HG03520 (cell line): ENCODE measurements around the gene GRN.

Experiments
- ATAC-seq: cut with Tn5 transposase; IDR thresholded peaks from one replicate; pipeline ENCODE4 v1.9.1; 2021; ENCODE audit warnings: mild to moderate bottlenecking, moderate library complexity; ENCODE audit not compliant: unreplicated experiment

Gene GRN

DNA sequence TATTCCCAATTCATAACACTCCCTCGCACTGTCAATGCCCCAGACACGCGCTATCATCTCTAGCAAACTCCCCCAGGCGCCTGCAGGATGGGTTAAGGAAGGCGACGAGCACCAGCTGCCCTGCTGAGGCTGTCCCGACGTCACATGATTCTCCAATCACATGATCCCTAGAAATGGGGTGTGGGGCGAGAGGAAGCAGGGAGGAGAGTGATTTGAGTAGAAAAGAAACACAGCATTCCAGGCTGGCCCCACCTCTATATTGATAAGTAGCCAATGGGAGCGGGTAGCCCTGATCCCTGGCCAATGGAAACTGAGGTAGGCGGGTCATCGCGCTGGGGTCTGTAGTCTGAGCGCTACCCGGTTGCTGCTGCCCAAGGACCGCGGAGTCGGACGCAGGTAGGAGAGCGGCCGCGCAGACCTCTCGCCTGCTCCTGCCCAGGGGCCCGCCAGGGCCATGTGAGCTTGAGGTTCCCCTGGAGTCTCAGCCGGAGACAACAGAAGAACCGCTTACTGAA is at the start of gene GRN:
Gene GRN (plus strand): TSS at position 364 of the 515 bp plus-strand sequence. CDS start 3,863 bp downstream, outside the sequence.
- ATAC-seq: peak; percentile 66

DNA sequence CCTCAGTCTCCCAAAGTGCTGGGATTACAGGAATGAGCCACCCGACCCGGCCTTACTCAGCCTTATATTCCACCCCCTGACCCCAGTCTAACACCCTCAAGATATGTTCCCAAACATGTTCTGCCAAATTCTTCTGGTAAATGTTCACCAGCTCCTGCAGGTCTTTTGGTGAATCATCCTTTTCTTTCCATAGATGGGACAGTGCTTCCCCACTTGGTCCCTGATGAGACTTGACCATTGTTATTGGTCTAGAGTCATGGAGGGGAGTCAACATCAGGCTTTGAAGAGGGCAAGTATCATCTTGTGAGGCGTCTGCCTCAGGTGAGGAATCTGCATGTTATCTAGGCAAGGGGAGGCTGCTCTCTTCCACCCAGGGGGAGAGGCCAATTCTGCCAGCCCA is 47.1 kb upstream of the GRN start:
- ATAC-seq: no peak

DNA sequence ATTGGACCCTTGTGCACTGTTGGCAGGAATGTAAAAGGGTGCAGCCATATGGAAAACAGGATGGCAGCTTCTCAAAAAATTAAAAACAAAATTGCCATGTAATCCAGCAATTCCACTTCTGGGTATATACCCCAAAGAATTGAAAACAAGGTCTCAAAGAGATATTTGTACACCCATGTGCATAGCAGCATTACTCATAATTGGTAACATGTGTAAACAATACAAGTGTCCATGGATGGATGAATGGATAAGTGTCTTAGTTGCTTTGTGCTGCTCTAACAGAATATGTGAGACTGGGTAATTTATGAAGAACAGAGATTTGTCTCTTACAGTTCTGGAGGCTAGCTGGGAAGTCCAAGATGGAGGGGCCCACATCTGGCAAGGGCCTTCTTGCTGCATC is 40.5 kb upstream of the GRN start:
- ATAC-seq: no peak

DNA sequence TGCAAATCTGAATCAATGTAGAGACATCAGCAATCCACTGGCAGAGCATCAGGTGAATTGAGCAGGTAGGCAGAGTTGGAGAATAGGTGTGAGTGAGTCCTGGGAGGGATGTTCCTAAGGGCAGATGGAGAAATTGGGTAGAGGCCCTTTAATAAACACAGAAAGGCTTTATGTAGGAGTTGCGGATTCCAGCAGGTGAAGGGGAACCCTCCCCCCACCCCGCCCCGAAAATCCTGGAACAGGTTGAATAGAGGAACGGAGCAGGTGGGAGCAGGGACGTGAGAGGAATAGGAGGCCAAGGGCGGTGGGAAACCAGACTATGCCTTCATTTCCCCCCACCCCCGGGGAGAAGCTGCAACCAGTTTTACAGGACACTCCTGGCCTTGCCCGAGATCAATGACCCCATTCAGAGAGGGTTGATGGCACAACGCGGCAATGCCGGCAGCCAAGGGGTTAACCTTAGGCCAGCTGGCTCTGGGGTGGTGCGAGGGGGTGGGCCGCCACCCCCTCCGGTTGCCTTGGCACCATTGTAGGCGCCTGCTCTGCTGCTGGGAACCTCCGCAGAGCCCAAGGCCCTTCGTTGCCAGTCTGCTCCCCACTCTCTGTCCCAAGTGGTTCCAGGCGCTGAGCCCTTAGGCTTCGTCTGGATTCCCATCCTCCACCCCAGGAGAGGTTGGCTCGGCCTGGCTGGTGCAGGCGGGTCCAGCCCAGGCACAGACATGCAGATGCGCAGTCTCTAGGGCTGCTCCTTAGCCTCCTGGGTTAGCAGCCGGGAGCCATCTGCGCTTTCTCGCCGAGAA is 37.5 kb upstream of the GRN start:
- ATAC-seq: no peak

DNA sequence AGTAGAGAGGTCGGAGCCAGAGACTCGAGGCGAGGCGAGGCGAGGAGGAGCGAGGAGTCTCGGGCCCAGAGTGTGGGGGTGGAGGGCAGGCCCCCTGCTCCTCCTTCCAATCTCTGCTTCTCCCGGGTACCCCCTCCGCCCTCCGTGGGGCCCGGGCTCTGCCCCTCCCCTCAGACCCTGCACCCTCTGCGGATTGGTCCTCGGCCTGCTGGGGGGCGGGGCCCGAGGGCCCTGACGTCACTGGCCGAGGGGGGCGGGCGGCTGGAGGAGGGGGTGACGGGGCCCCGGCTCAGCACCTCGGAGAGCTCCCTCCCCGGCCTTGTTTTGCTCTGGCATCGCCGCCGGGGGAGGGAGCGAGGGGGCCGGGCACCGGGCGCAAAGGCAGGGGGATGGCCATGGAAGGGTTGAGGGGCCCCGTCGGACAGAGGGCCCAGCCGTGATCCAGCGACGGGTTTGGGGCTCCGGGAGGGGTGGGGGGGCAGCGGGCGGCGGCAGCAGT is 36.7 kb upstream of the GRN start, which contains the start of gene RUNDC3A:
Gene RUNDC3A (plus strand): TSS at position 282 of the 499 bp plus-strand sequence. CDS start 232 bp downstream, outside the sequence.
- no peak for ATAC-seq

DNA sequence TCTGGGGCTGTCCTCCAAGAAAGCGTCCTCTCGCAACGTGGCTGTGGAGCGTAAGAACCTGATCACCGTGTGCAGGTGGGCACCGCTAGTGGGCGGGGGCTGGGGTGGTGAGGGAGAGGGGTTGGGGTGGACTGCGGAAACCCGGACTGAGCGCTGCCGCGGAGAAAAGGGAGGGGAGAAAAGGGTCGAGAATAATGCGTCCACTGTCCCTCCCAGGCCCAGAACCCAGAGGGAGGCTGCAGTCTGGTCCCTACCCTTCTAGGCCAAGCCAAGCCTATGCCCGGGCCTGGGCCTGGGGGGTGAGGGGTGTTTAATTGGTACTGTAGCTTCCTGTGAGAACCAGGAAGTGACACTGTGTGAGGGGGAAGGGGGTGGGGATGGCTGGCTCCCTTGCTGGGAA is 36.2 kb upstream of the GRN start:
- ATAC-seq: no peak

DNA sequence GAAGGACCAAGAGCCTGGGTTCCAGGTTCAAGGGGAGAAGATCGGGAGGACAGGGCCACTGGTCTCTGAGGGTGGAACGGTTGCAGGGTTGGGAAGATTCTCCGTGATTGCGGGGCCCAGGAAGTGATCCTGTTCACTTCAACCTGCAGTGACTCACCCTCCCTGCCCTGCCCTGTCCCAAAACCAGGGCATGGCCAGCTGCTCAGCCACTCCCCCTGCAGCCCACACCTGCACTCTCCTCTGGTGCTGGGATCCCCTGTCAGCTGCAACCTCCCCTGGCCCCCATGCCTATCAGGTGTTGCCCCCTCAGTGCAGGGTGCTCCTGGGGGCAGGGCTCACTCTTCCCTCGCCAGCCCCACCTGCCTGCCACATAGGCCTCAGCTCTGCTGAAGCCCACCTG is 35.6 kb upstream of the GRN start:
- ATAC-seq: no peak

DNA sequence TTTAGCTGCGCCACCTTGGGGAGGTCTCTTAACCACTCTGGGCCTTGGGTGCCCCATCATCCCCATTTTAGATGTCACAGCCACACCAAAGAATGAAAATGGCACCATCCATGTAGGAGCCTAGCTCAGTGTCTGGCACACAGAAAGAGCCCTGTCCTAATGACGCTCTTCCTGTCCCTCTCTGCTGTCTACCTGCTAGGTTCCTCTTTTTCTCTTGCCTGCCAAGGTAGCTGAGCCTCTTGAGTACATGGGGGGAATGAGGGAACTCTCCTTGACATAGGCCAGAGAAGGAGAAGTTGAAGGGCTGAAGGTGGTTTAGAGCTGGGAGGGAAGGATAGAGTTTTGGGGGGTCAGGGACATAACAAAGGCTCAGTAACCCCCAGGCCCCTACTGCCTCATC is 34.9 kb upstream of the GRN start:
- no peak for ATAC-seq

DNA sequence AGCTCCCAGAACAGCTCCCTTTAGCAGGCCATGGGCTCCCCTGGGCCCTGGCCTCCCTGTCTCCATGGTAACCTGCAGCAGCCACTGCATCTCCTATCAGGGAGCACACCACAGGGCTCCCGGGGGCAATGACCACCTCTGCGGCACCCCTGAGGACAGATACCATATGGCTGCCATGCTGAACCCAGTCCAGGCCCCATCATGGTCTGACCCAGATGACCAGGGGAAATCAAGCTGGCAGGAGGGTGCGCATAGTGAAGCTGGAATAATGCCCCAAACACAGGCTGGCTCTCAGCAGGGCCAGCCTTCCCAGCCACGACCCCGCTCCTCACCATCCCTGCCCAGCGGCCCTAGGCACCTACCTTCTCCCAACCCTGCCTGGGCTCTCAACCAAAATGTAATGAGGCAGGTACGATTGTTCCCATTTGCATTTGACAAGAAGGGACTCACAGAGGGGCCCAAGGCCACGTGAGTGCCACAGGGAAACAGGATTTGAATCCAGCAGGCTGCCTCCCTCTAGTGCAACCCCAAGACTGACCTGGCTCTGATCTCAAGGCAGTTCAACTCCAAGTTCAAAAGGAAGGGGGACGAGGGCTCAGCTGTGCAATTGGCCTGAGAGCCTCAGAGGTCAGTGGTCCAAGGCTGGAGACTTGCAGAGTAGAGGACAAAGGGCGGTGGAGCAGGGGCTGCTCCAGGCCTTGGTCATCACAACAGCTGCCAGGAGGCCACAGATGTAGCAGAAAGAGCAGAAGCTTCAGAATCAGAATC is 34.3 kb upstream of the GRN start:
- ATAC-seq: no peak

DNA sequence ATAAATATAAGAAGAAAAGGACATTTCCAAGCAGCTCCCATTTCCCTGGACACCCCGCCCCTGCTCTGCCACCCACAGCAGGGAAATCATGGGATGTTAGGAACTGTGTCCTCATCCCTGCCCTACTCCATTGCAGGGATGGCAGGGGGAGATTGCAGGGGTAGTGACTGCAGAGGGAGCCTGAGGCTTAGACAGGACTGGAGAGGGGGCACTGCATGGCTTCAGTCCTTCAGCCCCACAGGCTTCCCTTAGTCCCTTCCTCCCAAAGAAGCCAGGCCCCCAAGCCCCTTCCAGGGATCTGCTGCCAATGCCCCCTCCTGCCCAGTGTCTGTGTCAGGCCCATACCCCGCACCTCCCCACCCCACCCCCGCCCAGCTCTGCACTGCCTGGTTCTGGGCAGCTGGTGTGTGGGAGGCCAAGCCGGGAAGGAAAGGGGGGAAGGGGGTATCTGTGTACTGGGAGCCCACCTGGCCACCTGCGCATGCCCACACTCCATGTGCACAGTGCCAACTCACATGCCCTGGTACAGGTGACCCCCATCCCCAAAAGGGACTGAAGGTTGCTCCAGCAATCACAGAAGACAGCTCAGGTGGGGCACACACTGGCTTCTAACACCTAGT is 33.4 kb upstream of the GRN start:
- no peak for ATAC-seq

DNA sequence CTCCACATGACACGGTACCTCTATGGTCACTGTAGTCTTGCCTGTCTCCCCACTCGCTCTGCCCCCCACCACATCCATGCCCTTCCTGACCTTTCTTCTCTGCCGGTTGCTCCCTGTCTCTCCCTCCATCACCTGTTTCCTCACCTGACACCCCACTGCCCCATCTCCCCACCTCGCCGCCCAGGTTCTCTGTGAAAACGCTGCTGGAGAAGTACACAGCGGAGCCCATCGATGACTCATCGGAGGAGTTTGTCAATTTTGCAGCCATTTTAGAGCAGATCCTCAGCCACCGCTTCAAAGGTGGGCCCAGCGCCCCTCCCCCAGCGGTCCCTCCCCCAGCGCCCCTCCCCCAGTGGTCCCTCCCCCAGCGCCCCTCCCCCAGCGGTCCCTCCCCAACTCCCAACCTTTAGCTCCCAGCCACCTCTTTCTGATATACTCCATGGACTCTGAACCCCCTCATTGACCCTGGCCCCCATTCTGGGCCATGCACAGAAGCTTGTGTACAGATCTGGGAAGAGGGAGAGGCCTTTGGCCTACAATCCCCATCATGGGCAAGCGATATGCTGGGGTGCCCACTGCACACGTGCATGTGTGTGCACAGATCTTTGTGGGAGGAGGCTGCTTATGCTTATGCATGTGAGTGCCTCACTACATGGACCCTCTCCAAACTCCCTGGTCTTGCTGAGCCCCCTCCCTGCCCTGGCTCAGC is 32.6 kb upstream of the GRN start:
- no peak for ATAC-seq

DNA sequence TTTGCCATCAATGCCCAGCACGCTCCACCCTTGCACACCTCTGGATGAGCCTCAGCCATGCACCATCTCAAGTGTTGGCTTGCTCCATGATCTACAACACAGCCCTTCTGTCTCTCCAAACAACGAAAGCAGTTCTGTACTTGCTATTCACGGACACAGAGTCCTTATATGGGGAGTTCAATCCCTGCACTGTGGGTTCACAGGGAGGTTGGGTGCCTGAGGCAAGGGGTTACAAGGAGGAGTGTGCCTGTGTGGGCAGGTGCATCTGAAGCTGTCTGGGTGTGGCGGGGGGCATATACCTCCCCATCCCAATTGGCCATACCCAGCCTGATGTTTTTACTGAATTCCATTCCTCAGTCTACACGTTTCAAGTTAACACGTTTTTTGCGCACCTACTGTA is 31.1 kb upstream of the GRN start:
- ATAC-seq: no peak

DNA sequence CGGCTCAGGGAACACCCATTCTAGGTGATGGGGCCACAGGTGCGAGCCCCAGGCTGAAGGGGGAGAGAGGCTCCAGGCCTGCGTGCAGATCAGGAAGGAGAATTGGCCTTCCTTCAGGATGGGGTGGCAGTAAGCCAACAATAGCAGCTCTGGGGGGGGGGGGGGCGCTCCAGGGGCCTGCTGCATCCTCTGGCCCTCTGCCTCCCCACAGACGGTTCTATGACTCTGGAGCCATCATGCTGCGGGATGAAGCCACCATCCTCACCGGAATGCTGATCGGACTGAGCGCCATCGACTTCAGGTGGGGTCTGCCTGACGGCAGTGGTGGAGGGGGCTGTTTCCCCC is 30.6 kb upstream of the GRN start:
- ATAC-seq: no peak

DNA sequence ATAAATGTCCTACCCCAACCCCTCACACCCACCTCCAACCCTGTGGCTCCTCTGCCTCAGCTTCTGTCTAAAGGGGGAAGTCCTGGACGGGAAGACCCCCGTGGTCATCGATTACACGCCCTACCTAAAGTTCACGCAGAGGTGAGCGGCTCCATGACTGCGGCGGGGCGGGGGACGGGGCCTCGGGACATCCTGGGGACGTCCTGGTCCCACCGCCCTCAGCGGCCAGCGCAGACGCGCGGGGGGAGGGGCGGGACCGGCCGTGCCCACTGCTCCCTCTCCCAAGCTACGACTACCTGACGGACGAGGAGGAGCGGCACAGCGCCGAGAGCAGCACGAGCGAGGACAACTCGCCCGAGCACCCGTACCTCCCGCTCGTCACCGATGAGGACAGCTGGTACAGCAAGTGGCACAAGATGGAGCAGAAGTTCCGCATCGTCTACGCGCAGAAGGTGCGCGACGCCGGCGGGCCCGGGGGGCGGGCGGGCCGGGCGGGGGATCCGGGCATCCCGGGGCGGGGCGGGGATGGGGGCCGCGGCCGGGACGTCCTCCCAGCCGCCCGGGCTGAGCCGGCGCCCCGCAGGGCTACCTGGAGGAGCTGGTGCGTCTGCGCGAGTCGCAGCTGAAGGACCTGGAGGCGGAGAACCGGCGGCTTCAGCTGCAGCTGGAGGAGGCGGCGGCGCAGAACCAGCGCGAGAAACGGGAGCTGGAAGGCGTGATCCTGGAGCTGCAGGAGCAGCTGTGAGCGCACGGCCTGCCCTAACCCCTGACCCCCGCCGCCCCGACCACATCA is 30.0 kb upstream of the GRN start:
- ATAC-seq: no peak

DNA sequence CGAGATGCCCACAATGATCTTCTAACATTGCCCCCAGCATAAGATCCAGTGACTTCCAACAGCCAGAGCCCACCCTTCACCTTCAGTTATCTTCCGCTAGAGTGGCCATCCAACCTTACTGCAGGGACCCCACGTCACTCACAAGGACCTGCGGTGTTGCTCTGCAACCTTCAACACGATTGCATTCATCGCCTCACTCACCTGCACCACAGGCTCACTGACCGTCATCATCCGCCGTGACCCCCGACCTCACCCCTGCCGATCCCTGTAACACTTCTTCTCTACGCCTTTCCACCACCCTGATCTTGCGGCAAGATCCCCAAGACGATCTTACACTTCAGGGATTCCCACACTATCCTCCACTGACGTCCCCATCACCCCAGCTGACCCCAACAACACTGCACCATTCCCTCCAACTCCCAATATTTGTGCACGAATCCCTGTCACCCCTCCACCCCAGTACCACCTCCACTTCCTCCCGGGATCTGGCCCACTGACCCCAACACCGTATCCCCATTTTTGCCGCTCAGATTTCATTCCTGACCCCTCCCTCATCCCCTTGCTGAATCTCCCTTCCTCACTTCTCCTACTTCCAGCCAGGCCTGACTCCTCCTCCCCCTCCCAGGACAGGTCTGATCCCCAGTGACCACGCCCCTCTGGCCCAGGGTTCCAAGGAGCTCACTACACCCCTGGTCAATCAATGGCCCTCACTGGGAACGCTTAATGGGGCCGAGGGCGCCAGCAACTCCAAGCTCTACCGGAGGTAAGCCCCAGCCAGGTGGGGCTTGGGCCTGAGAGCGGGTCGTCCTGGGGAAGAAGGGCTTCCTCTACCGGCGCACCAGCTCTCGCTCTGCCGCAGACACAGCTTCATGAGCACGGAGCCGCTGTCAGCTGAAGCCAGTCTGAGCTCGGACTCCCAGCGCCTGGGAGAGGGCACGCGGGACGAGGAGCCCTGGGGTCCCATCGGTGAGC is 29.1 kb upstream of the GRN start:
- no peak for ATAC-seq

DNA sequence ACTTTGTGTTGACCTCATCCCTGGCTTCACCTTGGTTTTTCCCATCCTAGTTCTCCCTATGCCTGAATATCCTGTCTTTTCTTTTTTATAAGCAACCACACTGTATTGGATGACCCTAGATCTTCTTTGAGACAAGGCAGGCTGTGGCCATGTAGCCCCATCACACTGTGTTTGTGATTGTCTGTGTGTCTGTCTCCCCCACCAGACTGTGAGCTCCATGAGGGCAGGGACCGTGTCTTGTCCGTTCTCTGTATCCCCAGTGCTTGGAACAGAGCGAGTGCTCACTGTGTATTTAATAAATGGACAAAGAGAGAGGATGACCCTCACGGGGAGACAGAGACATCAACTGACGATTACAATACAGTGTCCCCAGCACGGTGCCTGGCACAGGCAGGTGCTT is 27.6 kb upstream of the GRN start:
- no peak for ATAC-seq

DNA sequence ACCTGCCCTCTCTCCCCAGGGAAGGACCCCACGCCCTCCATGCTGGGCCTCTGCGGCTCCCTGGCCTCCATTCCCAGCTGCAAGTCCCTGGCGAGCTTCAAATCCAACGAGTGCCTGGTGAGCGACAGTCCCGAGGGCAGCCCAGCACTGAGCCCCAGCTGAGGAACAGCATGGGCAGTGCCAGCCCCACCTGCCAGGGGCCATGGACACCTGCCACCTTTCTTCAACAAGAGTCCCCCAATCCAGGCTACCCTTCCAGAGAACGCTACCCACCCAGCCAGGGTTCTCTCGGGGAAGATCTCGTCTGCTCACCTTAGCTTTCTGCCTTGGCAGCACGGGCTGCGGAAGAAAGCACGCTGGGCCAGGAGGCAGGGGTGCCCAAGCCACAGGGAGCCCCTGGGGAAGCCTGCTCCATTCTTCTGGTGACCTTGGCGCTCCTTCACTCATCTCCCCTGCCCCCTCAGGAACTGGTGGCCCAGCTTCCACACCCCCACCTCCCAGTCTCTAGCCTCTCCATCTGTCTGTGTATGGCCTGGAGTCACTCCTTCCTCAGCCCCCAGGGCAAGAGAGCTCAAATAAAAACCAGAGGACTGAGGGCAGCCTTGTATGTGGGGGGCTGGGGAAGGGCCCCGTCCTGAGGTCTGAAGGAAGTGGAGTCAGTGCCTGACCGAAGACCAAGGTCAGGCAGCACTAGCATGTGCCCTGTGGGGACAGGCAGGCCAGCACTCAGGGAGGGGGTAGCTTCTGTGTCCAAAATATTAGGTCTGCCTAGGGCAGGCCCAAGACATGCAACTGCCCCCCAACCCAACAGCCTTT is 26.8 kb upstream of the GRN start:
- no peak for ATAC-seq

DNA sequence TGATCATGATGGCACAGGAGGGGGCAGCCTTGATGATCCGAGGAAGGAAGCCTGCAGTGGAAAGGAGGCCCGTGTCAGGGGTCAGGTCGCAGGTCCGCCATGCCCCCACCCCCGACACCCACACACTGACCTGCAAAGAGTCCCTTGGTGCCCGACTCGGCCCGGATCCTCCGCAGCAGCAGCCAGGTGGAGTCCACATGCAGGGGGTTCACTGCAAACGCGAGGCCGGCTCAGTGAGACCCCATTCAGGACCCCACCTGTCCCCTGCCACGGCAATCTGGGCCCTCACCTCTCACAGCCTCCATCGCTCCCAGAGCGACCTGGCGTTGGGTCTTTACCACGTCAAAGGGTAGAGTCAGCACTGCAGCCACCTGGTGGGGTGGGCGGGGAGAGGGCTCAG is 25.0 kb upstream of the GRN start:
- ATAC-seq: no peak
